Measurements from ENCODE around the gene WFDC5.

Gene WFDC5

DNA sequence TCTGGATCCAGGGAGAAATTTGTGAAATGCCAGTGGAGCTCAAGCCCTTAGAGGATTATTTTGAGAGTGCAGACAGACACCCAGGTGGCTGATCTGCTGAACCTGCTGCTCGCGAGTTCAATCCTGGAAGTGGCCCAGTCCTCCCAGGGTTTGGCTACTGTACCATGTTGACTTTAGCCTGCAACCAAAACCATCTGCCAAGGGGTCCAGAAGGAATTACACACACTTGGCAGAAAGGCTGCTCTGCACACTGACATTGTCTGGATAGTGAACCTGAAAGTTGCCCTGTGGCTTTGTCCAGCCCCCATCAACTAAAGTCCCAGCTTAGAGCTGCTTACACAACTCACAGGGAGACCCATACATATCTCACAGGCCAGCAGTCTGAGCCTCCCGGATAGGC, 38.2 kb upstream of the WFDC5 start:
- no peak overlapping the region for H3K9ac ChIP-seq (ENCODE audit: low read length)
- TF ChIP-seq, protein P1, sequence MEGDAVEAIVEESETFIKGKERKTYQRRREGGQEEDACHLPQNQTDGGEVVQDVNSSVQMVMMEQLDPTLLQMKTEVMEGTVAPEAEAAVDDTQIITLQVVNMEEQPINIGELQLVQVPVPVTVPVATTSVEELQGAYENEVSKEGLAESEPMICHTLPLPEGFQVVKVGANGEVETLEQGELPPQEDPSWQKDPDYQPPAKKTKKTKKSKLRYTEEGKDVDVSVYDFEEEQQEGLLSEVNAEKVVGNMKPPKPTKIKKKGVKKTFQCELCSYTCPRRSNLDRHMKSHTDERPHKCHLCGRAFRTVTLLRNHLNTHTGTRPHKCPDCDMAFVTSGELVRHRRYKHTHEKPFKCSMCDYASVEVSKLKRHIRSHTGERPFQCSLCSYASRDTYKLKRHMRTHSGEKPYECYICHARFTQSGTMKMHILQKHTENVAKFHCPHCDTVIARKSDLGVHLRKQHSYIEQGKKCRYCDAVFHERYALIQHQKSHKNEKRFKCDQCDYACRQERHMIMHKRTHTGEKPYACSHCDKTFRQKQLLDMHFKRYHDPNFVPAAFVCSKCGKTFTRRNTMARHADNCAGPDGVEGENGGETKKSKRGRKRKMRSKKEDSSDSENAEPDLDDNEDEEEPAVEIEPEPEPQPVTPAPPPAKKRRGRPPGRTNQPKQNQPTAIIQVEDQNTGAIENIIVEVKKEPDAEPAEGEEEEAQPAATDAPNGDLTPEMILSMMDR (IDR thresholded peaks at IDR 0.05; ENCODE audit: insufficient read depth, low read length, poor library complexity, severe bottlenecking): no peak
- TF ChIP-seq EZH2phosphoT487 (conservative IDR thresholded peaks at IDR 0.05; ENCODE audit: low read length): no peak
- no peaks in the 10 kb centered on the region for H3K9me3 ChIP-seq (ENCODE audit: insufficient read depth, low read length)
- no peak overlapping the region for H3K27ac ChIP-seq (ENCODE audit: low read depth, low read length)
- no peaks in the 10 kb centered on the region for H3F3A ChIP-seq (ENCODE audit: insufficient read depth)
- no peak overlapping the region for H3K4me3 ChIP-seq (ENCODE audit: insufficient read depth, low read length, poor library complexity, severe bottlenecking)
- H3K27me3 ChIP-seq (ENCODE audit: low read length): no peaks in the 10 kb centered on the region
- H2AFZ ChIP-seq (ENCODE audit: low read depth, low read length, severe bottlenecking): no peak overlapping the region
- H3K36me3 ChIP-seq (ENCODE audit: low read length): no peaks in the 10 kb centered on the region
- no peaks in the 10 kb centered on the region for H3K79me2 ChIP-seq (ENCODE audit: insufficient read depth, low read length)
- H4K20me1 ChIP-seq (ENCODE audit: low read depth, low read length): no peaks in the 10 kb centered on the region
- H3K9me2 ChIP-seq (replicated peaks; ENCODE audit: insufficient read depth, low read length): no peaks in the 10 kb centered on the region
- H3K4me2 ChIP-seq (ENCODE audit: low read depth, low read length, poor library complexity, severe bottlenecking): no peak overlapping the region

DNA sequence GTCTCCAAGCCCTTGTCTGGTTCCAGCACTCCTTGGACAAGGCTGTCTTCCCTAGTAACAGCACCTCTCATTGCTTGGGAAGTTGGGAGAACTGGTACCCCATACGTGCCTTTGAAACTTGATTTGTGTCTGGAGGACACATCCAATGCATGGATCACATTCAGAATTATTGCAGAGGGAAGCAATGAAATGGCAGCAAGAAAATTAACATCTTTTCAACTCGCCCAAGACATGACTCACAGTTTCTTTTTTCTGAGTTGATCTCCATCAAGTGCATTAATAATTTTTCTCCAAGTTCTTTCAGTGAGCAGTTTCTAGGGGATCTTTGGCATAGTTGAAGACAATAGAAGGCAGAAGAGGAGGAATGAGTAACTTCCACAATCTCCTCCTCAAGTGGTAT, 37.4 kb upstream of the WFDC5 start:
- no peak overlapping the region for H3K4me2 ChIP-seq (ENCODE audit: low read depth, low read length, poor library complexity, severe bottlenecking)
- H2AFZ ChIP-seq (ENCODE audit: low read depth, low read length, severe bottlenecking): no peak overlapping the region
- no peak overlapping the region for H3K4me3 ChIP-seq (ENCODE audit: insufficient read depth, low read length, poor library complexity, severe bottlenecking)
- H3K9me3 ChIP-seq (ENCODE audit: insufficient read depth, low read length): no peaks in the 10 kb centered on the region
- H3K36me3 ChIP-seq (ENCODE audit: low read length): no peaks in the 10 kb centered on the region
- no peak overlapping the region for H3K9ac ChIP-seq (ENCODE audit: low read length)
- TF ChIP-seq EZH2phosphoT487 (conservative IDR thresholded peaks at IDR 0.05; ENCODE audit: low read length): no peak
- TF ChIP-seq, protein P1 (IDR thresholded peaks at IDR 0.05; ENCODE audit: insufficient read depth, low read length, poor library complexity, severe bottlenecking): no peak
- no peaks in the 10 kb centered on the region for H4K20me1 ChIP-seq (ENCODE audit: low read depth, low read length)
- no peaks in the 10 kb centered on the region for H3K27me3 ChIP-seq (ENCODE audit: low read length)
- no peaks in the 10 kb centered on the region for H3F3A ChIP-seq (ENCODE audit: insufficient read depth)
- no peaks in the 10 kb centered on the region for H3K79me2 ChIP-seq (ENCODE audit: insufficient read depth, low read length)
- H3K27ac ChIP-seq (ENCODE audit: low read depth, low read length): no peak overlapping the region
- no peaks in the 10 kb centered on the region for H3K9me2 ChIP-seq (replicated peaks; ENCODE audit: insufficient read depth, low read length)

DNA sequence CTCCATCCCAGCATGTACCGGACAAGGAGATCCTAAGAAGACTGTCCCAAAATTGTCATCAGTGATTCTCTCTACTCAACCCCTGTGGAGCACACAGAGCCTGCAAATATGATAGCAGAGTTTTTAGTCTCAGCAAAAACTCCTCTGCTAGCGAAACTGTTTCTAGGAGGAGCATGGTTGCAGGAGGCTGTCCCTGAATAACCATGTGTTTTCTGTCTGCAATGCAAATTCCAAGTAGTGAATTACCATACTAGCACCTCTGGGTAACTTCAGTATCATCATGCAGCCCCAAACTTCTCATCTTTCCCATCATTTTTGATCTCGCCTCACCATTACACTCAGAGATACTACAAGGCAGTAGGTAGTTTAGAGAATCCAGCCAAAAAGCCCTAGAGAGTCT, 34.1 kb upstream of the WFDC5 start:
- no peak overlapping the region for H3K4me3 ChIP-seq (ENCODE audit: insufficient read depth, low read length, poor library complexity, severe bottlenecking)
- no peaks in the 10 kb centered on the region for H3F3A ChIP-seq (ENCODE audit: insufficient read depth)
- no peaks in the 10 kb centered on the region for H3K9me3 ChIP-seq (ENCODE audit: insufficient read depth, low read length)
- no peaks in the 10 kb centered on the region for H3K9me2 ChIP-seq (replicated peaks; ENCODE audit: insufficient read depth, low read length)
- H2AFZ ChIP-seq (ENCODE audit: low read depth, low read length, severe bottlenecking): no peak overlapping the region
- TF ChIP-seq, protein P1 (IDR thresholded peaks at IDR 0.05; ENCODE audit: insufficient read depth, low read length, poor library complexity, severe bottlenecking): no peak
- TF ChIP-seq EZH2phosphoT487 (conservative IDR thresholded peaks at IDR 0.05; ENCODE audit: low read length): no peak
- H3K36me3 ChIP-seq (ENCODE audit: low read length): no peaks in the 10 kb centered on the region
- no peak overlapping the region for H3K27ac ChIP-seq (ENCODE audit: low read depth, low read length)
- no peak overlapping the region for H3K9ac ChIP-seq (ENCODE audit: low read length)
- H3K27me3 ChIP-seq (ENCODE audit: low read length): no peaks in the 10 kb centered on the region
- H4K20me1 ChIP-seq (ENCODE audit: low read depth, low read length): no peaks in the 10 kb centered on the region
- H3K4me2 ChIP-seq (ENCODE audit: low read depth, low read length, poor library complexity, severe bottlenecking): no peak overlapping the region
- H3K79me2 ChIP-seq (ENCODE audit: insufficient read depth, low read length): no peaks in the 10 kb centered on the region

All from SU-DHL-6 (cell line).